ENCODE results near the gene ARMC12.
A peak's percentile ranks its signal among the peaks of the same experiment; 100 is the strongest.
"Not testable (repeated sequence)": the region's sequence is repeated elsewhere in the genome, so short reads cannot be mapped to it uniquely, and the experiment has no call there.

Gene ARMC12

DNA sequence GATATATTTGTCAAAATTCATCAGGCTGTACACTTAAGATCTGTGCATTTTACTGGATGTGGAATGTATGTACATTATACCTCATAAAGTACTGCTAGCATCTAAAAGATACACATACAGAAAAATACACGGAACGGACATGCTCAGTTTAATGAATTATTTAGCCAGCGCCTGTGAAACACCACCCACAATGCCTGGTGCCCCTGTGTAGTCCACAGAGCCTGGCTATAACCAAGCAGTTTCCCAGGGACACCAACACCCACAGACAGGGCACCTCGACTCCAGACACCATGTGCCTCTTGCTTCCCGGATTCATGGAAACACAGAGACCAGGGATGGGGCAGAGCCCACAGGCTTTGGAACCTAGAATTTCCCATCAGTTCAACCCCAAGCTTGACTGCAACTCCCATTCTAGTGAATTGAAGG lies 17.4 kb upstream of the ARMC12 start:
- DNase-seq, result no peak

DNA sequence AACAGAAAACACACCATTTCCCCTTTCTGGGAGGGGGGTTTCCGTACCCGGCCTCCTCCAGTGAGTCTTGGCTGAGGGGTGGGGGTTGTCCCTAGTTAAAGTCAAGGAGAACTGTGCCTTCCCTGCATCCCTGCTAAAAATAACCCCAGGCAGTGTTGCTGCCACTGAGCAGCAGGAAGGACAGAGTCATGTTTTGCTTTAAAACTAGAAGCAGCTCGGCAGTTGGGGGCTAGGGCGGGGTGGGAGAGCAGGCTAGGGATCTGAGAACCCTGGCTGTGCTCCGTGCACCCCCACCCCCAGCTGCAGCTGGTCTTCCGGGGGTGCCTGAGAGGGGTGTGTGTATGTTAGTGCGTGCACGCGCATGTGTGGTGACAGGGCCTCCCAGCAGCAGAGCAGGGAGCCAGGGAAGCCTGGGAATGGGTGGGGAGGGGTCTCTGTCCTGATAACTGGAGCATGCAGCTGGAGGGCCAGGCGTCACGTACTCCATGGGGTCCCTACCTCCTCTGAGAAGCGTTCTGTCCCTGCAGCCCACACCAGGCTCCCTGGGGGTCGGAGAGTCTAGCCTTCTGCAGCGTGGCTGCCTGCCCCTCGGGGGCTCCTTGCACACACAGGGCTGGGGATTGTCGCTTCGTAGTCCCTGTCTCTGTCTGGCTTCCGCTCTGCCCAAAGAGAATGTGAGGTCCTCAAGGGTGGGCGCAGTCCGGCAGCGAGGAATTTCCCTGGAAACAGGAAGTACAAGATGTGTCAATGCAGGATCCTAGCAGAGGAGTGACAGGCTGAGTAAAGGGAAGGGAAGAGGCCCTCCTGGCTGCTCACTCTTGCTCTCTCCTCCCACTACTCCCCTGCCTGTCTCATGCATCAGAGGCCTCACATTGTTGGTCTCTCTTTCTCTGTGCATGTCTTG lies 16.8 kb upstream of the ARMC12 start:
- peak; percentile 37 for DNase-seq

DNA sequence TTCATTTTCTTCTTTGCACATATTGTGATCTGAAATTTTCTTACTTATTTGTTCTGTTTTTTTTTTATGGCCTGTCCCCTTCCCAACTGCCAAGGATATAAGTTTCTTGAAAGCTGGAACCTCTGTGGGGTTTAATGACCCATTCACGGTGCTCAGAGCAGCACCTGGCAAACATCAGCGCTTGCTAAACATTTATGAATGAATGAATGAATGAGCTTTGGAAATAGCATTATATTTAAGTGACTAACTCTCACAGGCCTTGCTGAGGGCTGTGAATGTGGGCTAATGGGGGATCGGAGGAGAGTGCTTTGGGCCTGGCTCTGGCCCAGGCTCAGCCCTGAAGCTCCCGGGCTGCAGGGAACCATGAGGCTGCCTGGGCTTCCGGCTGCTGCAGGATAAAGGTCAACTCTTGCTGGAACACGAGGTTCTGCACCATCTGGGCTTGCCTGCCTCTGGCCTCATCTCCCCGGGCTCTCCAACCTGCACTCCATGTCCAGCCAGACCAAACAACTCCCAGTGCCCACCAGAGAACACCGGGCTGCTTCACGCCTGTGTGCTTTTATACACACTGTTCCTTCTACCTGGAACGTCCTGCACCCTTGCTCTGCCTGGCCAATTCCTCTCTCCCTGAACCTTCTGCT lies 14.6 kb upstream of the ARMC12 start:
- DNase-seq, result no peak

DNA sequence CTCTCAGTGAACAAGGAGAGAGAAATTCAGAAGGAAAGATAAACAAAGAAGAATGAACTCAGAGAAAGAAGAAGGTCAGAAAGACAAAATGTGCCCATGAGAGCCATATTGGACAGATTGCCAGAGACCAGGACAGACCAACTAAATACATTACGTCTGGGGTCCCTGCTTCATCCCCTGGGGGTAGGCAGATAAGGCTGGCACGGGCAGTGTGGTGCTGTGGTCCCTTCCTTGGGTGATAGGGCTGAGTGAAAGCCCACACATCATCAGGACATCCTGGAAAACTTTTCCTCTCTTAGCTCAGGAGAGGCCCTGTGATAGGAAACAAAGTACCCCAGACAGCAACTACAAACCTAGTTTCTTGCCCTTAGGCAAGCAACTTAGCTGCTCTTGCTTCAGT lies 13.2 kb upstream of the ARMC12 start:
- no peak for DNase-seq

DNA sequence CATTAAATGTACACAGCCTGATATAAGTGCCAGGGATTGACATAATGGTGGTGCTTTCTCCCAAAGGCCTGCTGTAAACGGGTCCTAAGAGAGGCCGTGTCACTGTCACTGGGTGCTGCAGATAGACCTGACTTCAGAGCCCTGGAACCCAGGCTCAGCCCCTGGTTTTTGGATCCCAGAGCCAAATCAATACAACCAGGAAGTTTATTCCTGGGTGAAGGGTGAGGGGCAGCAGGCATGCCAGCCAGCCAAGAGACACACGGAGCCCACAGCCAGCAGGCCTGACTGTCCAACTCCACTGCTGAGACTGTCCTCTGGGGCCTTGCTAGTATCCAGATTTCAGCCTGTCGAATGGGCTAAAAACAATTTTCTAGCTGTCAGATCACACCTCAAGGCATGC lies 12.8 kb upstream of the ARMC12 start:
- DNase-seq, result no peak

DNA sequence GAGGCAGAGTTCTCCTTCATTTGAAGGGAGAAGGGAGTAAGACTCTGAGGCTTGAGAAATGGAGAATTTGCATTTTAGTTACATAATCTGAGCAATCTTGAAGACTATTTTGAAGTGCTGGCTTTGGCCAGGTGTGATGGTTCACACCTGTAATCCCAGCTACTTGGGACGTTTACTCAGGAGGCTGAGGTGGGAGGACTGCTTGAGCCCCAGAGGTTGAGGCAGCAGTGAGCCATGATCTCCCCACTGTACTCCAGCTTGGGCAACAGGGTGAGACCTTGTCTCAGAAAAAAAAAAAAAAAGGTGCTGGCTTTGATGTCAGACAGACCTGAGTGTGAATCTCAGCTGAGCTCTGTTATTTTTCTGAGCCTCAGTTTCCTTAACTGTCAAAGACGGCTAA lies 12.4 kb upstream of the ARMC12 start:
- DNase-seq, result no peak

DNA sequence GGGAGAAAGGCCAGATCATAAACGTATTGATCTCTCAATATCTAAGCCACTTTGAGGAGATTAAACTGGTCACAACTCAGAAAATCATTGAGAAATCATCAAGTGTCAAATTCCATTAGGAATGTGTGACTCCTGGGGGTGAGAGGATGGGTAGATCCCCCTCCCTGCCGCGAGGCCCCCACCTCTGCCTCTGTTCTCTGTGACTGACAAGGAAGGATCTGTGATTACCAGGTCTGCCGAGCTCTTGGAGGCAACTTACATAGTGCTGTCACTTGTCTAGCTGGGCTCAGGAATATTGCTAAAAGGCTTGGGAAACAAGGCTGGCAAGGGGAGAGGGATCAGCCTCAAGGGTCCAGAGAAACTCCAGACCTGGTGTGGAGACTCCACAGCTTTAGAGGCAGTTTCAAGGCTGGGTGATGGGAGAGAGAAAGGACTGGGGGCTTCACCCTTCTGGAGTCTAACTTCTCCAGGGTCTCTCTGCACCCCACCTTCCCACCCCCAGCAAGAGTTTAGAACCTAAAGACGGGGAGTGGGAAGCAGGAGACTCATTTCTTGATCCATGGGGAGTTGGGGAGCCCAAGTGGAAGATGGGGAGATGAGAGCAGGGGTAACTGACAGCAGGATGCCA lies 11.6 kb upstream of the ARMC12 start:
- no peak for DNase-seq

DNA sequence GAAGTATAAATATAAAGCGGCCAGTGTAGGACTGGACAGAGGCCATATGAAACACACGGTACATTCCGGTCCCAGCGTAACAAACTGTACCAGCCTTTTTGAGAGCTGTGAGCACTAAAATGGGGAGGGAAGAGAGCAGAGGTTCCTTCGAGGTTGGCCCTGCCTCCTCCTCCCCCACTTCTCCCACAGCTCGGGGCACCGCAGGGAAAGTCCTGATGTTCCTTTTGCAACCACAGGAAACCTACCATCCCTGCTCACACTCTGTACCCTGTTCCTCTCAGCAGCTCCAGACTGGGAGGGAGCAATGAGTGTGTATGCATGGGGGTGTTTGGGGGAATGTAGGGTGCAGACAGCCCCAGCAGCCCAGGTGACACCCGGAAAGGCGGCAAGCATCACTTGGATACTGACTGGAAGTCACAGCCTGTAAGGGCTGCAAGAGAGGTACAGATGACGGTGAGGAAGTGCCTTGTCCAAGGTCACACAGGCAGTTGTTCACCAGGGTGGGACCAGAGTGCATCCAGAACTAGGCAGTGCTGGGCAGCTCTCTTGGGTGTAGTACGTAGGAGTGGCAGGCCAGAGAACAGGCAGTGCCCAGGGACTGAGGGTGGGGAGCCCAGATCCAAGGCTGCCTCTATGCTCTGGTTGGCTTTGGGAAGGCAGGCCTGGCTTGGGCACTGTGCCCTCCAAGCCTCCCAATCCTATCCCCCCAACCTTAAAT lies 11.0 kb upstream of the ARMC12 start:
- no peak for DNase-seq

DNA sequence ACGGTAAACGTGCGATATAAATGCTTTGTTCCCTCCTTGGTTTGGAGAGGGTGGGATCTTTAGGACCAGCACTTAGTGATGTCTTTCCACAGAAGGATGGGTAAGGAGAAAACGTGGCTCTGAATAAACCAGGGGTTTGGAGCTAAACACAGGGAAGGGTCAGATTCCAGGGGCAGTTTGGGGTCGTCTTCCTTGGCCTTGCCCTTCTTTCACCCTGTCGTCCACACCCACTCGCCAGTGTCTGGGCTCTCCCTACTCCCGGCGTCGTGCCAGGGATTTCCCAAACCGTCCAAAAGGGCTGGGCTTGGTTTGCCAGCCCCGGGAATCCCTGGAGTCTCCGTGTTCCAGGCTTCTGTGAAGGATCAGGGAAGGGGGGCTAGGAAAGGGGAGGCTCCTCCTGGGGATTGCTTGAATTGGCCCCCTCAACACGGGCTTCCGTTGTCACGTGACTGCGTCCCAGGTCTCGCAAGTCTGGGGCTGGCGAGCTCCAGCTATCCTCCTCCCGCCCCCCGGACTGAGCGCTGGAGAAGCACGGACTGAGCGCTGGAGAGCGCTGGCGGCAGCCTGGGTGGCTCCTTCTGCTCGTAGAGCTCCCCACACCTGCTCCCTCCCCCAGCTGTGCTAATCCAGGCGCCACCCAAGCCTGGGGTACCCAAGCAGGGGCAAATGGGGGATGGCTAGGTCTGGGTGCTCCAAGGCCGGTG lies 9.4 kb upstream of the ARMC12 start:
- no peak for DNase-seq

DNA sequence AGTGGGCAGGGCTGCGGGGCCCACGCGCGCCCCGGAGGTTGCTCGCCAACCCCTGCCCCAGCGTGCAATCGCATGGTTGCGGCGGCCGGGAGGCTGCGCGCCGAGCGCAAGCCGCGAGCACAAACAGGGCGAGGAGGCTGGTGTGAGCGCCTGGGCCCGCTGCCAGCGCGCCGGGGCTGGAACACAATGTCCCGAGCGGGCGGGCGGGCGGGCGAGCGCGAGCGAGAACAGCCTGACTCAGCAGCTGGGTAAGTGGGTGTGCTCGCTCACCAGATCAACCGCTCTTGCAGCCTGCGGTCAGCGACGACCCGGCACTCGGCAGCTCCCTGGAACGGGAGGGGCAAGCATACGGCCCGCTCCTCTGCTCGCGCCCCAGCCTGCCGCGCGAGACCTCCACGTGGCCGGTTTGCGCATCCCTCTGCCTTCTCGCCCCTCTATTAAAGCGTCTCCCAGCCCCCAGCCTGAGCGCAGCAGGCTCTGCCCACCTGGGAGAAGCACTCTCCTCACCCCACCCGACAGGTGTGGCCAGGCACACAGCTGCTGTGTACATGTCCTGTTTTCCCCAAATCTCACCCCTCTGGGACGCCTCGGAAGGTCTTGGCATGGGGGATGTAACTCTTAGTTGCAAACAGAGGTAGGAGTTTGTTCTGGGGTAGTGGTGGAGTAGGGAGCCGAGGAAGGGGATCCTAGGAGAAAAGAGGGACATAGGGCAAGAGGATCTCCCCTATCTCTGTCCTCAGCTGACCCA lies 8.7 kb upstream of the ARMC12 start:
- peak; percentile 91 for DNase-seq

DNA sequence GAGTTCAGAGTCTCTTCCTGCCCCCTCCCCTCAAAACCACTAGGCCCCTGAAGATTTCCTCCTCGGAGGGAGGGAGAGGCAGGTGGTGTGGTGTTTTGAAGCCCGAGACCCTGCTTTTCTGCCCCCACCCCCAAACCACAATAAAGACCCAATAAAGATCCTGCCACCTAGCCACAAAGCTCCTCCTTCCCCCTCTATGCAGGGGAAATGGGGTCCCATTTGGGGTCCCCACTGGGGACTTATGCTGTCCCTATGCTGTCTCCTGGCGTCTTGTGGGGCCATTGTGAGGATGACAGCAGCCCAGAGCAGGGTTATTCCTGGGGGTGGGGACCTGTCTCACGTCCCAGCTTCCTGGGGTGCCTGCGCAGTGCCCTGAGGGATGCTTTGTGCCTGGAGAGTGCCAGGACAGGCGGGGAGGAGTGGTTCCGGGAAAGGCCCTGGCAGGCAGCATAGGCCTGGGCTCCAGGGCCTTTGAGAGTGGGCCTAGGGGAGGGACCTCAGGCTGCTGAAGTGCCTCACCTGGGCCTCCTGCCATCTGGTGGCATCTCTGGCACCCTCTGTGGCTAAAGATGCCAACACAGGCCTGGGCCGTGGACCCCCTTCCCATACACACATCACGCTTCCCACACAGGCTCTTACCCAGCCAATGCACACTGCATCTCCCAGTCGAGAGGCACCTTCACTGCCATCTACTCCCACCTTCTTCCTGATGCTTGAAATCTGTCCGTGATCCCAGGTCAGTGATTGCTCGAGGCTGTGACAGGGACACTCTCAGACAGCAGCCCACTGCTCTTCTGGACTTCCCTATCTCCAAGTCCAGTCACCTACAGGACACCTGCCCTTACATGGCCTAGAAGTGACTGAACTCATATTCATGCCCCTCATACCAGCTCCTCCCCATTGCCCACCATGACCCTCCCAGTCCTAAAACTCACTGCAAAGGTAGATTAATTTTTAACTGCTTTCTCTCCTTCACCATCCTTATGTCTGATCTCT lies 7.9 kb upstream of the ARMC12 start:
- DNase-seq, result peak; percentile 50

DNA sequence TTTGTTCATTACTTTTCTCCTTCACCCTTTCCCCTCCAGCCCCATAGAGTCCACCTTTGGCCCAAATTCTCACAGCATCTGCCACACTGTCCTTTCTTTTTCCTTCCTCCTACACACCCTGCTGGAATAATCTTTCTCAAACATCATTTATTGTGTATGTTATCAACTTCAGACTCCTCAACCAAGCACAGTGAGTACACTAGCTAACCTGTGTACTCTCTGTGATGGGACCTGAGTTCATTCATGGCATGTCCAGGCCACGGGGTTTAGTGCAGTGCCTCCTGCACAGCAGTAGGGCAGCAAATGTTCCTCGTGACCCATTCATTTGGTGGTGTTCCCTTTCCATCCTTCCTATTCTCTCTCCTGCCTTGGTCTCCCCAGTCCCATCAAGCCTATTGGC lies 7.1 kb upstream of the ARMC12 start:
- DNase-seq, result no peak

DNA sequence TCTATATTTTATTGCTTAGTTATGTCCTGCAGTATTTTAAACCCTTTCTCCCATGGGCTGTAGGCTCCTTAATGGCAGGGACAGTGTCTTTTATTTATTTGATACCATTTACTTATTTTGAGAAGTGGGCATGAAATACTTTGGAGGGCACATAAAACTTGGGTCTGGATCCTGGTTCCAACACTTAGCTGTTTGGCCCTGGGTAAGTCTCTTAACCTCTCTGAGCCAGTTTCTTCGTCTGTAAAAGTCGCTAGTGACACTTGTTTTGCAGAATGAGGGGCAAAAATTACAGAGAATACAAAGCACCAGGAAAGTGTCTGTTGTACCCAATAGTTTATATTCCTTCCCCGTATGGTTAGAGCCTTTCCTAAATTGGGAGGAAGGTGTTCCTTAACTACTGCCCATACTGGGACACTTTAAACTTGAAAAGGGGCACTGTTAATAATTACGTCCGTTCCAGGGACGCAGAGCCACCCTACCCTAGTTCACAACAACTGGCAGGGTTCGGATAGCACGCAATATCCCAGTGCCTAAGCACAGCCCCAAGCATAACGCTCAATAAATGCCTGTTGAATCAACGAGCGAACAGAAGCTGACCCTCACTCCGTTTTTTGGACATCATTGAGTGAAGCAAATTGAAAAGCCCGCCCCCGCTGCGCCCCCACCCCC lies 6.0 kb upstream of the ARMC12 start:
- DNase-seq, result no peak

DNA sequence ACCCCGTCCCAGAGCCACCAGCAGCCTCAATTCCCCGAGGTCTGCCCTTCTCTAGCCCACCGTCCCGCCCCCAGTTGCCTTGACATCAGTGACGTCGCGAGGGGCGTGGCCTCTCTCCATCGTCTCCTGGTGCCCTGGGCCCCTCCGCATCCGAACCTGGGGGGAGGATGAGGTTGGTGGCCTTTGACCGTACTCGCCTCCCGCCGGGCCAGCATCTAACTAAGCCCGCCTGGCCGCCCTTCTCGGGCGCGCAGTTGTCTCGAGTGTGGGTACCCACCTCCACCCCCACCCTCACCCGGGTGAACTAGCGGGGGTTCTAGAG lies 5.5 kb upstream of the ARMC12 start:
- peak; percentile 93 for DNase-seq

DNA sequence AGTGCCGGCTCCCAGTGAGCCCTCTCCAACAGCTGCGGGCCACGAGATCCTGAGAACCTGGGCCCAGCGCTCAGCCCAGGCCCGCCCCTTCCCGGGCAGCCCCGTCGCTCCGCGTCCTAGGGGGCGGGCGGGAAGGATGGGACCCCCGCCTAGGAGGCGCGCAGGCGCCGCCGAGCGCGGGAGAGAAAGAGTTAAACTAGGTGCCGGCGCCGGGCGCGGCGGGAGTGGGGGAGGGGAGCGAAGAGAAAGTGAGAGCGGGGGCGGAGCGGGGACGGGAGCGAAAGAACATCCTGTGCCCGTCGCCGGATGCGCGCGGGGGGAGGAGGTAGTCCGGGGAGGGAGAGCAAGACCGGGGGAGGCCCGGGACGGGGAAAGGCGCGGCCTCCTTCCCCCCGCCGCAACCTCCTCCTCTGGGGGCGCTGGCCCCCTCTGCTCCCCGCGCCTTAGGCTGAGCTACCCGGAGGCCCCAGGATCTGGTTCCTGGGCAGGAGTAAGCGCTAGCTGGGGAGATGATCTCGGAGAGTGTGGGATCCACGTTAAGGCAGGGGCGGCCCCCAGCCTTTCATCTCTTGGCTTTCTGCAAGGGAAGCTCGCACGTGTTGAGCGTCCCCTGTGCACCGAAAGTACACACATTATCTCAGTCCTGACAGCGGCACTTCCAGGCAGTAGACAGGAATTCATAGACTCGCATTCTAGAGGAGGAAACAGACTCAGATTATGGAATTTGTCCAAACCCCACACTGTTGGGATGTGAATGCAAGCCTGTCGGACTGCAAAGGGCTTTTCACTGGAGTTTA lies 4.9 kb upstream of the ARMC12 start:
- peak; percentile 93 for DNase-seq

DNA sequence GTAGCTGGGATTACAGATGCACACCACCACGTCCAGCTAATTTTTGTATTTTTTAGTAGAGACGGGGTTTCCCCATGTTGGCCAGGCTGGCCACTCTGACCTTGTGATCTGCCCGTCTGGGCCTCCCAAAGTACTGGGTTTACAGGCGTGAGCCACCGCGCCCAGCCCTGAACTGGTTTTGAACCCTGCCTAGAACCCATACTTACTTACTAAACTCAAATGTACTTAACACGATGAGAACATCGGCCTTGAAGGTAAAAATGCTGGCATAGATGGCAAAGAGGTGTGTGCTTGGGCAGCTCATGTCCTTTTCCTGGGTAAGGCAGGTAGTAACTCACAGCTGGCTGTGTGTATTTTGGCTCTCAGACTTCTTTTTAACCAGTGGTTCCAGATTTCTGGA lies 3.2 kb upstream of the ARMC12 start:
- no peak for DNase-seq

DNA sequence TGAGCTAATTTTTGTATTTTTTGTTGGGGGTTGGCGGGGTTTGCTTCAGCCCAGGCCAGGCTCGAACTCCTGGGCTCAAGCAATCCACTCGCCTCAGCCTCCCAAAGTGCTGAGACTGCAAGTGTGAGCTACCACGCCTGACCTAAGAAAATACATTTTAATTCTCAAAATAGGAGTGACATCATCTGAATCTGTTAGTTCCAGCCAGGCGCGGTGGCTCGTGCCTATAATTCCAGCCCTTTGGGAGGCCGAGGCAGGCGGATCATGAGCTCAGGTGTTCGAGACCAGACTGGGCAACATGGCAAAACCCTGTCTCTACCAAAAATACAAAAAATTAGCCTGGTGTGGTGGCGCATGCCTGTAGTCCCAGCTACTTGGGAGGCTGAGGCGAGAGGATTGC lies 2.5 kb upstream of the ARMC12 start:
- not testable (repeated sequence) for DNase-seq

DNA sequence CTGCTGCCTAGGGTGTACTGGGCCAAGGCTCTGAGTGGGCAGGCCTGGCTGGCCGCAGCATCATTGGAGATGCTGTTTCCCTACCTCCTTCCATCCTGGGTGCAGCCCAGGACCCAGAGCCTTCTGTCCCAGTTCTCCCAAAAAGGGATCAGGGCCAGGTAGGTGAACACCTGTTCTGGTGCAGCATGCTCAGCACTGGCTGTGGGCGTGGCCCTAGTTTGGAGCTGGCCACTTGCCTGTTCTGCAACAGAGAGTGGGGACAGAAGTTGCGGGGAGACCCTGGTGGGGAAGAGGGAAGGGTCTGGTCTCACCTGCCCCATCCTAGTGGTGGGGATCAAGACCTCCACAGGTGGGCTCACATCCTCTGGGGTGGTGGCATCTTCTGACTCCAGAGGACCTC lies 1.4 kb upstream of the ARMC12 start:
- no peak for DNase-seq

DNA sequence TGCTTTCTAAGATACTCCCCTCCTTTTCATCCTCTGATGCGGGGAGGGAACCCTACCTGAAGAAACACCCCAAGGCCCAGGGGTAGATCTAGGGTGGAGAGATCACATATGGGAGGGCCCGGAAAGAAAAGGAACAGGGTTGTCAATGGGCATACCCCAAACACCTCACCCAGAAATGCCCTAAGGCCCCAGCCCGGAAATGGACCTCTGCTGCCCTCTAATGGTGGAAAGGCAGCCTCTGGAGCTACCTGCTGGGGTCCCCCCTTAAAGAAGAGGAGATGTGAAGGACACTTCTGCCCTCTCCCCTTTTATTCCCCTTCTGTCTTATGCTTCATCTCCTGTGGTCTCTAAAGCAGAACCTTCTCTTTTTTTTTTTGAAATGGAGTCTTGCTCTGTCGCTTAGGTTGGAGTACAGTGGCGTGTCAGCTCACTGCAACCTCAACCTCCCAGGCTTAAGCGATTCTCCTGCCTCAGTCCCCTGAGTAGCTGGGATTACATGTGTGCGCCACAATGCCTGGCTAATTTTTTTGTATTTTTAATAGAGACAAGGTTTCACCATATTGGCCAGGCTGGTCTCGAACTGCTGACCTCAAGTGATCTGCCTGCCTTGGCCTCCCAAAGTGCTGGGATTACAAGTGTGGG lies 458 bp upstream of the ARMC12 start:
- DNase-seq, result peak; percentile 89

Measured in CD4-positive, alpha-beta T cell treated with Interleukin-10 for 1 hour (primary cell).